Stimulated activated naive B cell treated with anti-CD40 and anti-IgM and Interleukin-4, amounts not matched to agents 10 μg/mL and 1 μg/mL and 100 μg/mL, for 72 hours (primary cell): ENCODE results near the gene DHRSX.
"Not testable (repeated sequence)": the region's sequence is repeated elsewhere in the genome, so short reads cannot be mapped to it uniquely, and the experiment has no call there.

Experiments used
- ATAC-seq, 2 donors: fragments of 150-1000 bp; cut with Tn5 transposase; replicated peaks; 2 replicates each; pipeline ENCODE4 v1.10.0; 2021; ENCODE audit warnings: moderate library complexity in 1 of 2
- DNase-seq: peaks from one replicate; pipeline ENCODE4 v3.0.0; 2021
- H3K27ac Mint-ChIP-seq: one replicate; pipeline ENCODE4 v1.8.0; 2022; ENCODE audit warnings: mild to moderate bottlenecking, mixed read lengths
- H3K27me3 Mint-ChIP-seq, 2 donors: one replicate each; pipeline ENCODE4 v1.8.0; 2022; ENCODE audit warnings: mixed read lengths in 2 of 2
- H3K36me3 Mint-ChIP-seq, 2 donors: one replicate each; pipeline ENCODE4 v1.8.0; 2022; ENCODE audit warnings: mixed read lengths in 2 of 2, mild to moderate bottlenecking in 1 of 2
- H3K4me1 Mint-ChIP-seq, 2 donors: one replicate each; pipeline ENCODE4 v1.8.0; 2022; ENCODE audit warnings: mixed read lengths in 2 of 2, mild to moderate bottlenecking in 1 of 2
- H3K4me3 Mint-ChIP-seq, 2 donors: one replicate each; pipeline ENCODE4 v1.8.0; 2022; ENCODE audit warnings: mild to moderate bottlenecking in 2 of 2, mixed read lengths in 2 of 2, moderate library complexity in 1 of 2
- H3K9me3 Mint-ChIP-seq, 2 donors: one replicate each; pipeline ENCODE4 v1.8.0; 2022; ENCODE audit warnings: mixed read lengths in 2 of 2, mild to moderate bottlenecking in 1 of 2

Gene DHRSX

DNA sequence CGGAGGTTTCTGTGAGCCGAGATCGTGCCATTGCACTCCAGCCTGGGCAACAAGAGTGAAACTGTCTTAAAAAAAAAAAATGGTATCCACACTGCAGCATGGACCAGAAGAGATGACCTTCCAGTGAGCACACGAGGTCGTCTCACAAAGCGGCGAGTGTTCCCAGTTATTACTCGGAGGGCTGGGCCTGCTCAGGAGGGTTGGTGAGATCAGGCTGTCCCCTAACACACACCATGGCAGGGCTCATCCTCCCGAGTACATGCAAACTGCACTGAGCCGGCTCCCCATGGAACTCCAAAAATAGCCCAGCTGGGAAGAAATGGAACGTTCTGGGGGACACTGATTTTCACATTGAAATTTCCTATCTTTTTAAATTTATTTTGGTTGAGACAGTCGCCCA lies 19.2 kb downstream of the DHRSX start:
- not testable (repeated sequence) for DNase-seq, H3K27ac Mint-ChIP-seq, ATAC-seq, H3K4me3 Mint-ChIP-seq, H3K9me3 Mint-ChIP-seq, H3K27me3 Mint-ChIP-seq
- H3K4me1 Mint-ChIP-seq, result peaks cover 8 to 16% of the 10 kb centered on the region in 2 donors
- peaks cover 21% of the 10 kb centered on the region in 2 donors for H3K36me3 Mint-ChIP-seq

DNA sequence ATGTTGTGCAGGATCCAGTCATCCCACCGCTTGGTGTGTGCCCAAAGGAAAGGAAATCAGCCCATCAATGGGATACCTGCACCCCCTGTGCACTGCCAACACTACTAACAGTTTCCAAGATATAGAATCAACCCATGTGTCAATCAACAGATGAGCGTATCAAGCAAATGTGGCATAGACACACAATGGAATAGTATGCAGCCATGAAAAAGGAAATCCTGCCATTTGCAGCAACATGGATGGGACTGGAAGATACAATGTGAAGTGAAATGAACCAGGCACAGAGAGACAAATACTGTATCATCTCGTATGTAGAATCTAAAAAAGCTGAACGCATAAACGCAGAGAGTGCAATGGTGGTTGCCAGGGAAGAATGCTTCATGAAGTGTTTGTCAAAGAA lies 20.8 kb downstream of the DHRSX start:
- peaks cover 11 to 25% of the 10 kb centered on the region in 2 donors for H3K4me1 Mint-ChIP-seq
- DNase-seq, H3K9me3 Mint-ChIP-seq, H3K27ac Mint-ChIP-seq, H3K27me3 Mint-ChIP-seq, H3K4me3 Mint-ChIP-seq, ATAC-seq: not testable (repeated sequence)
- peaks cover 18 to 26% of the 10 kb centered on the region in 2 donors for H3K36me3 Mint-ChIP-seq

DNA sequence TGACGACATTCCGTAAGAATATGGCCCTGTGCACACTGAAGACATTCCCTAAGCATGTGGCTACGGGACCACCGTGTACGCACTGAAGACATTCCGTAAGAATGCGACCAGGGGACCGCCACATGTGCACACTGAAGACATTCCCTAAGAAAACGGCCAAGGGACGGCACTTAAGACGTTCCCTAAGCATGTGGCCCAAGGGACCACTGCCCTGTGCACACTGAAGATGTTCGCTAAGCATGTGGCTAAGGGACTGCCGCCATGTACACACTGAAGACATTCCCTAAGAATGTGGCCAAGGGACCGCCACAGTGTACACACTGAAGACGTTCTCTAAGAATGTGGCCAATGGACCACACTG lies 21.4 kb downstream of the DHRSX start:
- ATAC-seq (no peak), DNase-seq (no peak)
- Mint-ChIP-seq H3K27me3 (no peaks in the 10 kb centered on the region), H3K4me1 (peaks cover 15 to 26% of the 10 kb centered on the region in 2 donors), H3K36me3 (peaks cover 16 to 23% of the 10 kb centered on the region in 2 donors), H3K27ac (no peak overlapping the region), H3K9me3 (peaks cover 0 to 4% of the 10 kb centered on the region in 2 donors), H3K4me3 (no peak overlapping the region)

DNA sequence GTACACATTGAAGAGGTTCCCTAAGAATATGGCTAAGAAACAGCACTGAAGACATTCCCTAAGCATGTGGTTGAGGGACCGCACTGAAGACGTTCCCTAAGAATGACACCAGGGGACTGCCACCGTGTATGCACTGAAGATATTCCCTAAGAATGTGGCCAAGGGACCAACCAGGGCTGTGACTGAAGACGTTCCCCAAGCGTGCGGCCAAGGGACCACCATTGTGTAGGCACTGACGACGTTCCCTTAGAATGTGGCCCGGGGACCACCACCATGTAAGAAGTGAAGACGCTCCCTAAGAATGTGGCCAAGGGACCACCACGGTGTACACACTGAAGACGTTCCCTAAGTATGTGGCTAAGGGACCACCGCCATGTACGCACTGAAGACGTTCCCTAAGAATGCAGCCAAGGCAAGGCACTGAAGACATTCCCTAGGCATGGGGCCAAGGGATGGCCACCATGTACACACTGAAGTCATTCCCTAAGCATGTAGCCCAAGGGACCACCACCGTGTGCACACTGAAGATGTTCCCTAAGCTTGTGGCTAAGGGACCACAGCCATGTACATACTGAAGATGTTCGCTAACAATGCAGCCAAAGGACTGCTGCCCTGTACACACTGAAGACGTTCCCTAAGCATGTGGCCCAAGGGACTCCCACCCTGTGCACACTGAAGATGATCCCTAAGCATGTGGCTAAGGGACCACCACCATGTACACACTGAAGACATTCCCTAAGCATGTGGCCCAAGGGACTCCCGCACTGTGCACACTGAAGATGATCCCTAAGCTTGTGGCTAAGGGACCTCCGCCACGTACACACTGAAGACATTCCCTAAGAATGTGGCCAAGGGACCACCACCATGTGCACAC lies 22.0 kb downstream of the DHRSX start:
- Mint-ChIP-seq H3K27me3 (no peaks in the 10 kb centered on the region), H3K27ac (no peak overlapping the region), H3K4me3 (no peak overlapping the region), H3K9me3 (peaks cover 0 to 4% of the 10 kb centered on the region in 2 donors), H3K4me1 (peaks cover 17 to 22% of the 10 kb centered on the region in 2 donors), H3K36me3 (peaks cover 15 to 23% of the 10 kb centered on the region in 2 donors)
- DNase-seq (no peak), ATAC-seq (no peak)

DNA sequence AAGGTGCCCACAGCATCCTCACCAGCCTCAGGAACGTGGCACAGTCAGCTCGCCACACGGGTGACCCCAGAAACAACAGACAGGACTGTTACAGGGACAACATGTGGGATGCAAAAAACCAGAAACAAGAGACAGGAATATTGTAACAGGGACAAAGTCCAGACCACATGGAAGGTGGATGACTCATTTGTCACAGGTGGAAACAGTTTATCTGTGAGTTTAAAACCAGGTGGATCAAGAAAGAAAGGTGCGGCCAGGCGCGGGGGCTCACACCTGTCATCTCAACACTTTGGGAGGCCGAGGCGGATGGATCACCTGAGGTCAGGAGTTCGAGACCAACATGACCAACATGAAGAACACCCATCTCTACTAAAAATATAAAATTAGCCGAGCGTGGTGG lies 23.5 kb downstream of the DHRSX start:
- not testable (repeated sequence) for H3K9me3 Mint-ChIP-seq, ATAC-seq, H3K4me3 Mint-ChIP-seq, H3K27me3 Mint-ChIP-seq, H3K27ac Mint-ChIP-seq, DNase-seq
- peaks cover 17 to 22% of the 10 kb centered on the region in 2 donors for H3K4me1 Mint-ChIP-seq
- peaks cover 17 to 28% of the 10 kb centered on the region in 2 donors for H3K36me3 Mint-ChIP-seq

DNA sequence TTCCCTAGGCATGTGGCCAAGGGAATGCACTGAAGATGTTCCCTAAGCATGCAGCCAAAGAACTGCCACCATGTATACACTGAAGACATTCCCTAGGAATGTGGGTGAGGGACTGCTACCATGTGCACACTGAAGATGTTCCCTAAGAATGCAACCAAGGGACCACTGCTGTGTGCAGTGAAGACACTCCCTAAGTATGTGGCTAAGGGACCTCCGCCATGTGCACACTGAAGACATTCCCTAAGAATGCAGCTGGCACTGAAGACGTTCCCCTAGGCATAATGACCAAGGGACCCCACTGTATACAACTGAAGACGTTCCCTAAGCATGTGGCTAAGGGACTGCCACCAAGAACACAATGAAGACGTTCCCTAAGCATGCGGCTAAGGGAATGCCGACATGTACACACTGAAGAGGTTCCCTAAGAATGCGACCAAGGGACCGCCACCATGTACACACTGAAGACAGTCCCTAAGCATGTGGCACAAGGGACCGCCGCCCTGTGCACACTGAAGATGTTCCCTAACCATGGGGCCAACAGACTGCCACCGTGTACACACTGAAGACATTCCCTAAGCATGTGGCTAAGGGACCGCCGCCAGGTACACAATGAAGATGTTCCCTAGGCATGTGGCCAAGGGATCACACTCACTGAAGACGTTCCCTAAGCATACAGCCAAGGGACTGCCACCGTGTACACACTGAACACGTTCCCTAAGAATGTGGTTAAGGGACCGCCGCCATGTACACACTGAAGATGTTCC lies 25.6 kb downstream of the DHRSX start:
- Mint-ChIP-seq H3K36me3 (peaks cover 14 to 27% of the 10 kb centered on the region in 2 donors), H3K27ac (no peak overlapping the region), H3K9me3 (peaks cover 0 to 3% of the 10 kb centered on the region in 2 donors), H3K4me1 (peaks cover 17 to 22% of the 10 kb centered on the region in 2 donors), H3K27me3 (no peaks in the 10 kb centered on the region), H3K4me3 (no peak overlapping the region)
- ATAC-seq, result no peak
- DNase-seq, result no peak

DNA sequence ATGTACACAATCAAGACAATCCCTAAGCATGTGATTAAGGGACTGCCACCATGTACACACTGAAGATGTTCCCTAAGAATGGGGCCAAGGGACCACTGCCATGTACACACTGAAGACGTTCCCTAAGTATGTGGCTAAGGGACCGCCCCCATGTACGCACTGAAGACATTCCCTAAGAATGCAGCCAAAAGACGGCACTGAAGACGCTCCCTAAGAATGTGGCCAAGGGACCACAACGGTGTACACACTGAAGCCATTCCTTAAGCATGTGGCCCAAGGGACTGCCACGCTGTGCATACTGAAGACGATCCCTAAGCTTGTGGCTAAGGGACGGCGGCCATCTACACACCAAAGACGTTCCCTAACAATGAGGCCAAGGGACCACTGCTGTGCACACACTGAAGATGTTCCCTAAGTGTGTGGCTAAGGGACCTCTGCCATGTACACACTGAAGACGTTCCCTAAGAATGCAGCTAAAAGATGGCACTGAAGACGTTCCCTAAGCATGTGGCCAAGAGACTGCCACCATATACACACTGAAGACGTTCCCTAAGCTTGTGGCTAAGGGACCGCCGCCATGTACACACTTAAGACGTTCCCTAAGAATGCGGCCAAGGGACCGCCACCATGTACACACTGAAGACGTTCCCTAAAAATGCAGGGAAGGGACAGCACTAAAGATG lies 26.4 kb downstream of the DHRSX start:
- Mint-ChIP-seq H3K27ac (no peak overlapping the region), H3K36me3 (peaks cover 12 to 28% of the 10 kb centered on the region in 2 donors)

DNA sequence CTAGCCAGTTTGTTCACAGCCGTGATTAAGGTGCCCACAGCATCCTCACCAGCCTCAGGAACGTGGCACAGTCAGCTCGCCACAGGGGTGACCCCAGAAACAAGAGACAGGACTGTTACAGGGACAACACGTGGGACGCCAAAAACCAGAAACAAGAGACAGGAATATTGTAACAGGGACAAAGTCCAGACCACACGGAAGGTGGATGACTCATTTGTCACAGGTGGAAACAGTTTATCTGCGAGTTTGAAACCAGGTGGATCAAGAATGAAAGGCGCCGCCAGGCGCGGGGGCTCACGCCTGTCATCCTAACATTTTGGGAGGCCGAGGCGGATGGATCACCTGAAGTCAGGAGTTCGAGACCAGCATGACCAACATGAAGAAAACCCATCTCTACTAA lies 27.7 kb downstream of the DHRSX start:
- Mint-ChIP-seq H3K4me1 (peaks cover 15 to 25% of the 10 kb centered on the region in 2 donors), H3K36me3 (peaks cover 9 to 37% of the 10 kb centered on the region in 2 donors)
- H3K9me3 Mint-ChIP-seq, H3K27ac Mint-ChIP-seq, H3K27me3 Mint-ChIP-seq, ATAC-seq, DNase-seq, H3K4me3 Mint-ChIP-seq: not testable (repeated sequence)

More for the DNA sequence above, 26.4 kb downstream of the DHRSX start:
- DNase-seq (no peak), ATAC-seq (no peak)
- H3K4me3 Mint-ChIP-seq, result no peak overlapping the region
- H3K27me3 Mint-ChIP-seq, result no peaks in the 10 kb centered on the region
- peaks cover 0 to 3% of the 10 kb centered on the region in 2 donors for H3K9me3 Mint-ChIP-seq
- peaks cover 17 to 22% of the 10 kb centered on the region in 2 donors for H3K4me1 Mint-ChIP-seq

DNA sequence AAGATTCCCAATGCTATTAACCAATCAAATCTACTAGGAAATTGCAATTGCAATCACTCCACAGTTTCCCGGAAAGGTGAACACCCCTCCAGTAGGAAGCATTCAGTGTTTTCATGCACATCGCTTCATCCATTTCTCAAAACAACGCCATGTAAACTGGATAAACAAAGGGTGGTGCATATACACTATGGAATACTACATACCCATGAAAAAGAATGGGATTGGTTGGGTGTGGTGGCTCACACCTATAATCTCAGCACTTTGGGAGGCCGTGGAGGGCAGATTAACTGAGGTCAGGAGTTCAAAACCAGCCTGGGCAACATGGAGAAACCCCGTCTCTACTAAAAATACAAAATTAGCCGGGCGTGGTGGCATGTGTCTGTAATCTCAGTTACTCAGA lies 29.1 kb downstream of the DHRSX start:
- H3K27ac Mint-ChIP-seq, result no peak overlapping the region
- peaks cover 11 to 21% of the 10 kb centered on the region in 2 donors for H3K4me1 Mint-ChIP-seq
- H3K27me3 Mint-ChIP-seq, result no peaks in the 10 kb centered on the region
- ATAC-seq (no peak), DNase-seq (no peak)
- peaks cover 11 to 35% of the 10 kb centered on the region in 2 donors for H3K36me3 Mint-ChIP-seq
- peaks cover 0 to 3% of the 10 kb centered on the region in 2 donors for H3K9me3 Mint-ChIP-seq
- H3K4me3 Mint-ChIP-seq, result no peak overlapping the region

DNA sequence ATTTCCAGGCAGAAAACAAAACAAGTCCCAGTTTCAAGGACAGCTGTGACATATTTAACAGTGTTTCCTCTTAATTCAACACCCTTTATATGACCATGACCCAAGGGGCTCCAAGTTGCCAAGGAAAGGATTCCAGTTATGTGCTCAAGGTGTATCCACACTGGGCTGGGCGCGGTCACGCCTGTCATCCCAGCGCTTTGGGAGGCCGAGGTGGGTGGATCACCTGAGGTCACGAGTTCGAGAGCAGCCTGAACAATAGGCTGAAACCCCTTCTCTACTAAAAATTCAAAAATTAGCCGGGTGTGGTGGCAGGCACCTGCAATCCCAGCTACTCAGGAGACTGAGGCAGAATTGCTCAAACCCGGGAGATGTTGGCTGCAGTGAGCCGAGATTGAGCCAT lies 29.6 kb downstream of the DHRSX start:
- H3K27ac Mint-ChIP-seq, H3K27me3 Mint-ChIP-seq, ATAC-seq, H3K9me3 Mint-ChIP-seq, DNase-seq, H3K4me3 Mint-ChIP-seq: not testable (repeated sequence)
- peaks cover 11 to 35% of the 10 kb centered on the region in 2 donors for H3K36me3 Mint-ChIP-seq
- H3K4me1 Mint-ChIP-seq, result peaks cover 10 to 21% of the 10 kb centered on the region in 2 donors

DNA sequence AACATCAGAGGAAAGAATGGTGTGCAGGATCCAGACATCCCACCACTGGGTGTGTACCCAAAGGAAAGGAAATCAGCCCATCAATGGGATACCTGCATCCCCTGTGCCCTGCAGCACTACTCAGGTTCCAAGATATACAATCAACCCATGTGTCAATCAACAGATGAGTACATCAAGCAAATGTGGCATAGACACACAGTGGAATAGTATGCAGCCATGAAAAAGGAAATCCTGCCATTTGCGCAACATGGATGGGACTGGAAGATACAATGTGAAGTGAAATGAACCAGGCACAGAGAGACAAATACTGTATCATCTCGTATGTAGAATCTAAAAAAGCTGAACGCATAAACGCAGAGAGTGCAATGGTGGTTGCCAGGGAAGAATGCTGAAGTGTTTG lies 30.9 kb downstream of the DHRSX start:
- Mint-ChIP-seq H3K4me1 (peaks cover under 1 to 14% of the 10 kb centered on the region in 2 donors), H3K36me3 (peaks cover 11 to 30% of the 10 kb centered on the region in 2 donors)
- H3K4me3 Mint-ChIP-seq, ATAC-seq, H3K27ac Mint-ChIP-seq, H3K9me3 Mint-ChIP-seq, H3K27me3 Mint-ChIP-seq, DNase-seq: not testable (repeated sequence)

DNA sequence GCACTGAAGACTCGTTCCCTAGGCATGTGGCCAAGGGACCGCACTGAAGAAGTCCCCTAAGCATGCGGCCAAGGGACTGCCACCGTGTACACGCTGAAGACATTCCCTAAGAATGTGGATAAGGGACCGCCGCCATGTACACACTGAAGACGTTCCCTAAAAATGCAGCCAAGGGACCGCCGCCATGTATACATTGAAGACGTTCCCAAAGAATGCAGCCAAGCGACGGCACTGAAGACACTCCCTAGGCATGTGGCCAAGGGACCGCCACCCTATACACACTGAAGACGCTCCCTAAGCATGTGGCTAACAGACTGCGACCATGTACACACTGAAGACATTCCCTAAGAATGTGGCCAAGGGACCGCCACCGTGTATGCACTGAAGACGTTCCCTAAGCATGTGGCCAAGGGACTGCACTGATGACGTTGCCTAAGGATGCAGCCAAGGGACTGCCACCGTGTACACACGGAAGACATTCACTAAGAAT lies 31.5 kb downstream of the DHRSX start:
- DNase-seq (no peak), ATAC-seq (no peak)
- Mint-ChIP-seq H3K9me3 (peaks cover 0 to 3% of the 10 kb centered on the region in 2 donors), H3K4me1 (peaks cover 0 to 11% of the 10 kb centered on the region in 2 donors), H3K36me3 (peaks cover 11 to 30% of the 10 kb centered on the region in 2 donors), H3K27me3 (no peaks in the 10 kb centered on the region), H3K4me3 (no peak overlapping the region), H3K27ac (no peak overlapping the region)

DNA sequence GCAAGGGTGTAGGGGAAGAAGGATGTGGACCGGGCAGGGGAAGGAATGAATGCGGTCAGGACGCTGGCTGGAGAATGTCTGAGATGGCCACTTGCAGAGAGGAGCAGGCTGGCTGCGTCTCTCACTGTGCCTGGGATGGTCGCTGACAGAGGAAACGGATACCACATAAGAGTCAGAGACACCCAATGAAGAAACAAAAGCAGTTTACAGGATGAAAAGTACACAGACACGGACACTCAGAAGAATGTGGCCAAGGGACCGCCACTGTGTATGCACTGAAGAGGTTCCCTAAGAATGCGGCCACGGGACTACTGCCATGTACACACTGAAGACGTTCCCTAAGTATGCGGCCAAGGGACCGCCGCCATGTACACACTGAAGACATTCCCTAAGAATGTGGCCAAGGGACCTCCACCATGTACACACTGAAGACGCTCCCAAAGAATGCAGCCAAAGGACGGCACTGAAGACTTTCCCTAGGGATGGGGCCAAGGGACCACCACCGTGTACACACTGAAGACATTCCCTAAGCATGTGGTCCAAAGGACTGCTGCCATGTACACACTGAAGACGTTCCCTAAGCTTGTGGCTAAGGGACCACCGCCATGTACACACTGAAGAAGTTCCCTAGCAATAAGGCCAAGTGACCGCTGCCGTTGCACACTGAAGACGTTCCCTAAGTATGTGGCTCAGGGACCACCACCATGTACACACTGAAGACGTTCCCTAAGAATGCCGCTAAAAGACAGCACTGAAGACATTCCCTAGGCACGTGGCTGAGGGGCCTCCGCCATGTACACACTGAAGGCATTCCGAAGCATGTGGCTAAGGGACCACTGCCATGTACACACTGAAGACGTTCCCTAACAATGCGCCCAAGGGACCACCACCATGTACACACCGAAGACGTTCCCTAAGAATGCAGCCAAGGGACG lies 32.2 kb downstream of the DHRSX start:
- Mint-ChIP-seq H3K27ac (peak overlapping the region; percentile 75), H3K9me3 (peaks cover 0 to 3% of the 10 kb centered on the region in 2 donors), H3K4me3 (no peak overlapping the region), H3K4me1 (peaks cover 6 to 13% of the 10 kb centered on the region in 2 donors), H3K36me3 (peaks cover 12 to 28% of the 10 kb centered on the region in 2 donors), H3K27me3 (no peaks in the 10 kb centered on the region)
- ATAC-seq, result no peak
- DNase-seq, result no peak
